A673 (cell line): ENCODE measurements around the gene FOSL1.

Source experiments
- CTCF ChIP-seq: fragments of 300-800, 200-600 bp; sonication (generic); conservative IDR thresholded peaks from 2 replicates; pipeline ENCODE4 v1.5.1; 2017; ENCODE audit warnings: low read depth, mild to moderate bottlenecking, antibody characterized with exemption, low read length, moderate library complexity, mixed read lengths
- EZH2 ChIP-seq: fragments of 200-600 bp; sonication (generic); IDR thresholded peaks from 2 replicates; pipeline ENCODE4 v1.6.1; 2017; ENCODE audit warnings: borderline replicate concordance, low read depth, mild to moderate bottlenecking, mixed read lengths, antibody characterized with exemption, low read length; ENCODE audit not compliant: poor library complexity, severe bottlenecking

DNA sequence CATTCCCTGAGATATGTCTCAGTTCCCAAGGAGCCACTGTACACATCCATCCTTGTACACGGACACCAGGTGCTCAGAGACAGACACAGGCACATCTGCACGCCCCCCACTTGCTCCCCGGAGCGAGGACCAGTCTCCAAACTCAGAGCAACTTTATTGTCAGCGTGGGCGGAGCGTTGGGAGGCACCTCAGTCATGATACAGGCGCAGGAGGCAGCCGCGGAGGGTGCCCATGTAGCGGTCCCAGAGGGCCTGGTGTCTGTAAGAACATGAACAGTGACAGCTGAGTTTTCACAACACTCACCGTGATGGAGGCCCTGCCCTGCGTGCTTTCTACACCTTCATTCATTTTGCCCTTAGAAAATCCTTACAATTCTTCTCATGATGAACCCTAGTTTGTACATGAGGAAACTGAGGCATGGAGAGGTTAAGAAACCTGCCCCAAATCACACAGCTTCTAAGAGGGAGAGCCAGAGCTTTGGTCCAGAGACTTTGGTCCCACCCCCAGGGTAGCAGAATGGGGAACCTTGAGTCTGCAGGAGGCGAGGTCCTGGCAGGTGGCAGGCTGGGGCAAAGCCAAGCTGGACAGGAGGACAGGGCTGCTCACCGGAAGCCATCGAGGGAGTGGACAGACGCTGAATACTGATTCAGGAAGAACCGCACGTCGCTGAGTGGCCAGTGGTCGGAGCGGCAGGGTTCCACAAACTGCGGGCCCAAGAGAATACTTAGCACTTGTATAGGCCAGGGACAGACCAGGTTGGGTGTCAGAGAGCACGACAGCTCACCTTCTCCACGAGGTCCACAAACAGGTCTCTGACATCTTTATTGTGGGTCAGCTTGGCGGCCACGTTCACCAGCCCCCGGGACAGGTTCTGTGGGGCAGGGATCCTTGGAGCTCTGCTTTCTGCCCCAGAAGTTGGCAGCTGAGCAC lies 16.1 kb downstream of the FOSL1 start:
- no peak for TF ChIP-seq CTCF
- no peak for TF ChIP-seq EZH2
